Measurements from ENCODE around the gene LMO1. TPM values are rescaled to one million over a fixed set of nuclear protein-coding genes. Genes with fewer than 3 reads are reported as not detected.
A peak's percentile ranks its signal among the peaks of the same experiment; 100 is the strongest.

Gene LMO1
- polyA plus RNA-seq, 1 of the 3 experiments (the other 2 are of a cell fraction) = 0.12 TPM

GRCh38 chr11:8290081-8290810, 26.6 kb upstream of the LMO1 start:
- TF ChIP-seq IRF3 (IDR thresholded peaks at IDR 0.05; ENCODE audit: low read depth, low read length) = no peak
- no peak for TF ChIP-seq ZBTB33 (IDR thresholded peaks at IDR 0.05; ENCODE audit: borderline replicate concordance, low read depth)
- no peak for TF ChIP-seq MEF2A (IDR thresholded peaks at IDR 0.05; ENCODE audit: borderline replicate concordance, low read depth)
- no peak for TF ChIP-seq MAX (IDR thresholded peaks at IDR 0.05; ENCODE audit: low read depth)
- no peak for TF ChIP-seq GABPA (IDR thresholded peaks at IDR 0.05; ENCODE audit: low read depth)
- H3K9ac ChIP-seq = no peak overlapping the region
- H4K20me1 ChIP-seq (ENCODE audit: insufficient read depth) = no peaks in the 10 kb centered on the region
- H3K4me3 ChIP-seq (ENCODE audit: low read depth in 2 of 2, low read length in 1 of 2) = no peak overlapping the region
- POLR2A ChIA-PET = interaction anchor here (1.2 kb wide), 1 partner anchor 21 kb away, joined by 3 read pairs; no protein-coding TSS in a partner anchor
- 81% methylated on average over 7 of the region's 8 CpGs for WGBS (ENCODE audit: low lambda C conversion rate)
- peaks cover 0 to 29% of the 10 kb centered on the region in 2 experiments; a peak in 1 of 4 replicates for H3K4me1 ChIP-seq (ENCODE audit: control insufficient read depth in 1 of 2, insufficient read depth in 2 of 2, low read depth in 1 of 2, low read length in 1 of 2)
- CTCF ChIA-PET = interaction anchor here (1.0 to 3.8 kb wide), 5 partner anchors 8 to 97 kb away, joined by 3 to 20 read pairs (median 3); partner anchors contain the start of gene LMO1
- no peak overlapping the region for H2AFZ ChIP-seq (ENCODE audit: low read depth)
- peak; percentile 45 for DNase-seq
- no peaks in the 10 kb centered on the region for H3K9me2 ChIP-seq
- H3K27me3 ChIP-seq (ENCODE audit: insufficient read depth) = no peaks in the 10 kb centered on the region; the same call in 1 of the 2 replicates
- no peak overlapping the region for H3K4me2 ChIP-seq
- no peaks in the 10 kb centered on the region for H3K9me3 ChIP-seq
- H3K27ac ChIP-seq (ENCODE audit: low read depth in 2 of 2, low read length in 1 of 2) = no peak overlapping the region
- H3F3A ChIP-seq (replicated peaks; ENCODE audit: insufficient read depth) = no peaks in the 10 kb centered on the region
- H3K36me3 ChIP-seq (replicated peaks in 1 of 2; ENCODE audit: control insufficient read depth in 1 of 2, insufficient read depth in 2 of 2, low read length in 1 of 2) = no peaks in the 10 kb centered on the region
- H3K79me2 ChIP-seq (ENCODE audit: insufficient read depth) = no peaks in the 10 kb centered on the region

GRCh38 chr11:8289492-8289918, 25.8 kb upstream of the LMO1 start:
- no peak overlapping the region for H3K27ac ChIP-seq (ENCODE audit: low read depth in 2 of 2, low read length in 1 of 2)
- peaks cover 0 to 34% of the 10 kb centered on the region in 2 experiments; a peak in 1 of 4 replicates for H3K4me1 ChIP-seq (ENCODE audit: control insufficient read depth in 1 of 2, insufficient read depth in 2 of 2, low read depth in 1 of 2, low read length in 1 of 2)
- TF ChIP-seq YY1 (IDR thresholded peaks at IDR 0.05; ENCODE audit: low read depth) (no peak), RXRA (IDR thresholded peaks at IDR 0.05; ENCODE audit: borderline replicate concordance, low read depth) (no peak), SMC3 (IDR thresholded peaks at IDR 0.05; ENCODE audit: low read depth, low read length) (no peak), PBX3 (IDR thresholded peaks at IDR 0.05) (no peak)
- H3K9me2 ChIP-seq = no peaks in the 10 kb centered on the region
- no peak for DNase-seq
- H2AFZ ChIP-seq (ENCODE audit: low read depth) = no peak overlapping the region
- no peaks in the 10 kb centered on the region for H3K79me2 ChIP-seq (ENCODE audit: insufficient read depth)
- ChIA-PET CTCF (interaction anchor here (1.0 to 3.8 kb wide), 6 partner anchors 8 to 96 kb away, joined by 3 to 20 read pairs (median 4); partner anchors contain the start of gene LMO1), POLR2A (interaction anchor here (1.2 kb wide), 1 partner anchor 21 kb away, joined by 3 read pairs; no protein-coding TSS in a partner anchor)
- H4K20me1 ChIP-seq (ENCODE audit: insufficient read depth) = no peaks in the 10 kb centered on the region
- no peak overlapping the region for H3K4me3 ChIP-seq (ENCODE audit: low read depth in 2 of 2, low read length in 1 of 2)
- H3K36me3 ChIP-seq (replicated peaks in 1 of 2; ENCODE audit: control insufficient read depth in 1 of 2, insufficient read depth in 2 of 2, low read length in 1 of 2) = no peaks in the 10 kb centered on the region
- no peak overlapping the region for H3K9ac ChIP-seq
- H3F3A ChIP-seq (replicated peaks; ENCODE audit: insufficient read depth) = no peaks in the 10 kb centered on the region
- no peaks in the 10 kb centered on the region for H3K9me3 ChIP-seq
- H3K27me3 ChIP-seq (ENCODE audit: insufficient read depth) = no peaks in the 10 kb centered on the region
- WGBS (ENCODE audit: low lambda C conversion rate) = 52% methylated on average over 3 of the region's 3 CpGs
- H3K4me2 ChIP-seq = no peak overlapping the region
